Adrenal gland (tissue), 12 donors: ENCODE results near the gene ZNF576. TPM values are rescaled to one million over a fixed set of nuclear protein-coding genes. Genes with fewer than 3 reads are reported as not detected.
A peak's percentile ranks its signal among the peaks of the same experiment; 100 is the strongest.
"Not testable (repeated sequence)": the region's sequence is repeated elsewhere in the genome, so short reads cannot be mapped to it uniquely, and the experiment has no call there.

ENCODE experiments used
- DNase-seq, 7 donors: peaks; one replicate each; pipeline ENCODE4 v3.0.0-alpha.2; 2019 to 2020
- H3K27ac ChIP-seq, 5 donors: fragments of 200-600 bp; sonication (generic) in 4 of 5; 1 replicate in 3 of 5; 2 replicates in 2 of 5; pipeline versions ENCODE4 v1.5.1 to v1.8.0; 2016 to 2020; ENCODE audit warnings: mild to moderate bottlenecking in 1 of 5
- H3K27me3 ChIP-seq: fragments of 200-600 bp; 2 replicates; pipeline ENCODE4 v1.8.0; 2021
- H3K36me3 ChIP-seq, 2 donors: fragments of 200-600 bp; replicated peaks in 1 of 2; 1 replicate in 1 of 2; 2 replicates in 1 of 2; pipeline versions ENCODE4 v1.5.1 to v1.8.0; 2018 to 2022
- H3K4me1 ChIP-seq, 2 donors: fragments of 200-600 bp; replicated peaks in 1 of 2; 1 replicate in 1 of 2; 2 replicates in 1 of 2; pipeline versions ENCODE4 v1.5.1 to v1.8.0; 2018 to 2021
- H3K4me3 ChIP-seq, 4 donors: fragments of 200-600 bp; sonication (generic) in 3 of 4; one replicate each; pipeline ENCODE4 v1.5.1; 2016 to 2018
- H3K9me3 ChIP-seq, 3 donors: fragments of 200-600 bp; sonication (generic) in 1 of 3; replicated peaks in 1 of 3; 1 replicate in 2 of 3; 2 replicates in 1 of 3; pipeline versions ENCODE4 v1.5.1 to v1.8.0; 2016 to 2021
- POLR2A ChIP-seq, 2 donors: fragments of 450-650 bp; IDR thresholded peaks; one replicate each; pipeline ENCODE4 v1.6.1; 2017; ENCODE audit warnings: antibody characterized with exemption in 2 of 2, mild to moderate bottlenecking in 2 of 2, moderate library complexity in 1 of 2
- WGBS, 4 donors: extraction: QIAGEN DNeasy Blood & Tissue Kit in 2 of 4; methylation state at CpG; one replicate each; pipeline versions ENCODE4 v1.1.5 to v1.1.7; 2013 to 2017; 5-methylcytosine and 5-hydroxymethylcytosine counted together
- intact Hi-C, 2 donors: fragments of 100-400 bp; cut with DNase I; formaldehyde crosslinking; loops; one replicate each; pipeline versions ENCODE4 v1.14.1 to v1.15.0; 2022 to 2023
- polyA plus RNA-seq, 3 donors: library from polyadenylated mRNA; stranded (reverse); fragments of 200-250 nt in 2 of 3; fragments of 350-450 nt in 1 of 3; fragmentation: Illumina TruSeq in 1 of 3; extraction: RNeasy Lipid Tissue Mini Kit (QIAGEN cat#74804) in 1 of 3; gene quantifications; one replicate each; pipeline ENCODE4 v1.2.3, GENCODE V29; 2013 to 2014
- total RNA-seq, 9 donors: library from RNA; depleted of rRNA in 4 of 9; stranded (reverse); fragments of >200 nt in 4 of 9; fragments of 120-200 nt in 1 of 9; fragmentation: NEBNext Ultra II Directional in 1 of 9; extraction: Animal tissue kit (Norgen Biotek cat#: 25700) in 1 of 9; gene quantifications; one replicate each; pipeline versions ENCODE4 v1.1.0 to v1.2.4, GENCODE V29; 2013 to 2023
- TF ChIP-seq, protein P1 (sequence below), 6 experiments: fragments of 450-650 bp in 4 of 6; fragments of 200-600 bp in 2 of 6; sonication (generic) in 1 of 6; IDR thresholded peaks; 1 replicate in 5 of 6; 2 replicates in 1 of 6; pipeline versions ENCODE4 v1.5.1 to v1.8.0; 2016 to 2021; ENCODE audit warnings: antibody characterized with exemption in 6 of 6, mild to moderate bottlenecking in 2 of 6, moderate library complexity in 1 of 6
- donor health status: healthy with polysubstance abuse.
- donor health status: Bipolar disorder and iron deficiency.
- donor health status: DM: yes; HTN: yes; CAD: no.
- donor health status: DM: no; HTN: no; CAD: no.
- donor health status: DM: no; HTN: no; CAD: no.
- donor health status: DM: yes; HTN: yes; CAD: no.

The ZNF576 gene
- total and polyA plus RNA-seq, 12 donors, result 9.8 to 114 (median 21.0) TPM

DNA sequence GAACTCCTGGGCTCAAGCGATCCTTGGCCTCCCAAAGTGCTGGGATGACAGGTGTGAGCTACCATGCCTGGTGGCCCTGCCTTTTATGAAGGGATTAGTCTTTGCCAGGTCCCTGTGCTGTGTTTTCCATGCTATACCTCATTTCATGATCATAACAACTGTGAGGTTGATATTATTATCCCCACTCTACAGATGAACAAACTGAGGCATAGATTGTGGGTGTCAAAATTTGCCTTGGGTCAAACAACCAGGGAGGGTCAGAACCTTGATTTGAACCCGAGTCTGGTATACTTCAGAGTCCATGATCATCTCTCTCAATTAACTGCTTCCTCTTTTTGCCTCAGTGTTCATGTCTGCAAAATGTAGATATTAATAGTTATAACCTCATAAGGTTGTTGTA is 13.9 kb upstream of the ZNF576 start:
- intact Hi-C loops, result no loop called here
- Histone ChIP-seq H3K27ac (no peak overlapping the region), H3K4me3 (no peak overlapping the region), H3K27me3 (no peaks in the 10 kb centered on the region), H3K36me3 (no peaks in the 10 kb centered on the region), H3K9me3 (no peaks in the 10 kb centered on the region), H3K4me1 (peaks cover 4 to 24% of the 10 kb centered on the region in 2 donors)
- no peak for TF ChIP-seq POLR2A (IDR thresholded peaks at IDR 0.05)
- TF ChIP-seq, protein P1, sequence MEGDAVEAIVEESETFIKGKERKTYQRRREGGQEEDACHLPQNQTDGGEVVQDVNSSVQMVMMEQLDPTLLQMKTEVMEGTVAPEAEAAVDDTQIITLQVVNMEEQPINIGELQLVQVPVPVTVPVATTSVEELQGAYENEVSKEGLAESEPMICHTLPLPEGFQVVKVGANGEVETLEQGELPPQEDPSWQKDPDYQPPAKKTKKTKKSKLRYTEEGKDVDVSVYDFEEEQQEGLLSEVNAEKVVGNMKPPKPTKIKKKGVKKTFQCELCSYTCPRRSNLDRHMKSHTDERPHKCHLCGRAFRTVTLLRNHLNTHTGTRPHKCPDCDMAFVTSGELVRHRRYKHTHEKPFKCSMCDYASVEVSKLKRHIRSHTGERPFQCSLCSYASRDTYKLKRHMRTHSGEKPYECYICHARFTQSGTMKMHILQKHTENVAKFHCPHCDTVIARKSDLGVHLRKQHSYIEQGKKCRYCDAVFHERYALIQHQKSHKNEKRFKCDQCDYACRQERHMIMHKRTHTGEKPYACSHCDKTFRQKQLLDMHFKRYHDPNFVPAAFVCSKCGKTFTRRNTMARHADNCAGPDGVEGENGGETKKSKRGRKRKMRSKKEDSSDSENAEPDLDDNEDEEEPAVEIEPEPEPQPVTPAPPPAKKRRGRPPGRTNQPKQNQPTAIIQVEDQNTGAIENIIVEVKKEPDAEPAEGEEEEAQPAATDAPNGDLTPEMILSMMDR (IDR thresholded peaks at IDR 0.05), result no peak
- WGBS, 4 donors, result 86 to 96% (median 93%) methylated on average over 2 of the region's 2 CpGs
- DNase-seq, result no peak

DNA sequence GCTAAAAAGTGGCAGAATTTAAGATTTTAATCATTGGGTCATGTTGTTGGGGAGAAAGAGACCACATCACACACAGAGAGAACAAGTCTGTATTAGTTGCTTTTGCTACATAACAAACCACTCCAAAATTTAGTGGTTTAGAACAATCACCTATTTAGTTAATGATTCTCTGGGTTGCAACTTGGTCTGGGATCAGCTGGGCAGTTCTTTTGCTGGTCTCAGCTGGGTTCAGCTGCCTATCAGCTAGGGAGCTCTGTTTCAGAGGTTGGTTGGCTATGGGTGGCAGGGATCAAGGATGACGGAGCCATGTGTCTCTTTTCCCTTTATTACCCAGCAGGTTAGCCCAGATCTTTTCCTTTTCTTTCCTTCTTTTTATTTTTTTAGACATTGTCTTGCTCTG is 11.9 kb upstream of the ZNF576 start:
- Histone ChIP-seq H3K27me3 (no peaks in the 10 kb centered on the region), H3K27ac (peak overlapping the region in 4 of 5 donors; percentile 5 to 74 (median 50)), H3K9me3 (no peaks in the 10 kb centered on the region), H3K4me3 (no peak overlapping the region), H3K36me3 (peaks cover 0 to 5% of the 10 kb centered on the region in 2 donors), H3K4me1 (peaks cover 4 to 24% of the 10 kb centered on the region in 2 donors)
- 94 to 100% (median 99%) methylated on average over 1 of the region's 1 CpG for WGBS, 4 donors
- no peak for TF ChIP-seq POLR2A (IDR thresholded peaks at IDR 0.05)
- TF ChIP-seq, protein P1 (IDR thresholded peaks at IDR 0.05), result no peak
- intact Hi-C loops, result no loop called here
- no peak for DNase-seq

DNA sequence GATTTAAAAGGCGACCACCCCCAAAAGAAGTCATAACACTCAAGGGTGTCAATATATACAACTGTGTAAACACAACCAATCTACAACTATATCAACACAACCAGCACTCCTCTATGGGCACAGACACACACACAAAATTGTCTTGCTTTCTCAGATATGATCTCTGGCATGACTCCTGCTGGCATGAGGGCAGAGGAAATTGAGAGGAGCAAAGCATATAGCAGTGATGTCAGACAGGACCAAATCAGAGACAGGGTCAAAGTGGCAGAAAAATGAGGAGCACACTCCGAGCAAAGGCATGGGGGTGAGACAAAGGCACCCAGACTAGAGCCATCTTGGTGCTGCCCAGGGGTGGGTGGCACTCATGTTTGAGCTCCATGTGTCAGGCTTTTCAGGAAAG is 10.0 kb upstream of the ZNF576 start:
- Histone ChIP-seq H3K27me3 (no peaks in the 10 kb centered on the region), H3K4me1 (peaks cover 4 to 16% of the 10 kb centered on the region in 2 donors), H3K9me3 (no peaks in the 10 kb centered on the region), H3K27ac (no peak overlapping the region), H3K36me3 (peaks cover 0 to 18% of the 10 kb centered on the region in 2 donors), H3K4me3 (no peak overlapping the region)
- TF ChIP-seq POLR2A (IDR thresholded peaks at IDR 0.05), result no peak
- TF ChIP-seq, protein P1 (IDR thresholded peaks at IDR 0.05), result no peak
- intact Hi-C loops, result no loop called here
- WGBS, 4 donors, result 62 to 90% (median 63%) methylated on average over 2 of the region's 2 CpGs
- DNase-seq, result no peak

- peaks cover 0 to 24% of the 10 kb centered on the region in 2 donors for H3K36me3 ChIP-seq
- H3K9me3 ChIP-seq, intact Hi-C loops, H3K4me3 ChIP-seq, H3K27ac ChIP-seq, DNase-seq, H3K4me1 ChIP-seq, H3K27me3 ChIP-seq: not testable (repeated sequence)
- WGBS, 4 donors, result 95 to 100% (median 98%) methylated on average over 3 of the region's 3 CpGs
Observed at GRCh38 chr19:43587029-43587428, 9.4 kb upstream of the ZNF576 start.

GRCh38 chr19:43589277-43589676 is 7.1 kb upstream of the ZNF576 start:
- Histone ChIP-seq H3K4me1 (peaks cover 4 to 10% of the 10 kb centered on the region in 2 donors), H3K27ac (no peak overlapping the region), H3K9me3 (no peaks in the 10 kb centered on the region), H3K4me3 (no peak overlapping the region), H3K27me3 (no peaks in the 10 kb centered on the region), H3K36me3 (peaks cover 0 to 42% of the 10 kb centered on the region in 2 donors)
- DNase-seq, result no peak
- TF ChIP-seq, protein P1 (IDR thresholded peaks at IDR 0.05), result no peak
- no peak for TF ChIP-seq POLR2A (IDR thresholded peaks at IDR 0.05)
- intact Hi-C loops, result no loop called here
- 81 to 90% (median 85%) methylated on average over 5 of the region's 5 CpGs for WGBS, 4 donors
